Activated naive CD4-positive, alpha-beta T cell treated with Interleukin-2 at 50 U/mL for 16 hours (primary cell): ENCODE results near the gene SYP.
"Not testable (repeated sequence)": the region's sequence is repeated elsewhere in the genome, so short reads cannot be mapped to it uniquely, and the experiment has no call there.

Source experiments
- DNase-seq: peaks from one replicate; pipeline ENCODE4 v3.0.0-alpha.2; 2020

The SYP gene

GRCh38 chrX:49187526-49187925 is 12.5 kb downstream of the SYP start:
- no peak for DNase-seq

GRCh38 chrX:49187028-49187394 is 13.0 kb downstream of the SYP start:
- DNase-seq, result no peak

- DNase-seq, result peak; percentile 75
Measured at GRCh38 chrX:49186125-49187027, 13.6 kb downstream of the SYP start, which contains the start of gene PRICKLE3. PRICKLE3 (minus strand) TSS chrX:49186373; CDS start chrX:49186297, 76 bp downstream.

- DNase-seq, result peak; percentile 25
Measured at GRCh38 chrX:49184294-49185281, 15.4 kb downstream of the SYP start.

GRCh38 chrX:49183701-49184281 is 16.2 kb downstream of the SYP start:
- DNase-seq, result no peak

- DNase-seq, result no peak
Measured at GRCh38 chrX:49179358-49179757, 20.6 kb downstream of the SYP start.

GRCh38 chrX:49178537-49178936 is 21.5 kb downstream of the SYP start:
- DNase-seq, result no peak

GRCh38 chrX:49177873-49178480 is 22.0 kb downstream of the SYP start:
- DNase-seq, result no peak

- no peak for DNase-seq
Measured at GRCh38 chrX:49177338-49177833, 22.6 kb downstream of the SYP start.

- no peak for DNase-seq
Measured at GRCh38 chrX:49176421-49177326, 23.3 kb downstream of the SYP start.

GRCh38 chrX:49175435-49176274 is 24.3 kb downstream of the SYP start:
- no peak for DNase-seq

GRCh38 chrX:49174723-49175122 is 25.3 kb downstream of the SYP start:
- DNase-seq, result no peak

GRCh38 chrX:49173544-49173943 is 26.4 kb downstream of the SYP start:
- DNase-seq, result not testable (repeated sequence)

- peak; percentile 69 for DNase-seq
Measured at GRCh38 chrX:49172280-49172780, 27.7 kb downstream of the SYP start.

GRCh38 chrX:49171752-49172279 is 28.2 kb downstream of the SYP start, which contains the start of gene PLP2:
PLP2 (plus strand) TSS chrX:49171898; CDS start chrX:49172001, 103 bp downstream.
- peak; percentile 75 for DNase-seq

- DNase-seq, result no peak
Measured at GRCh38 chrX:49167740-49168108, 32.3 kb downstream of the SYP start.

GRCh38 chrX:49166914-49167739 is 32.9 kb downstream of the SYP start:
- peak; percentile 63 for DNase-seq
